Stimulated activated CD4-positive, alpha-beta T cell treated with anti-CD3 and anti-CD28 coated beads, Interleukin-12 subunit alpha, Interleukin-12 subunit beta, amount 100 ng/mL, for 48 hours (primary cell): ENCODE measurements around the gene CYP2A13.
"Not testable (repeated sequence)": the region's sequence is repeated elsewhere in the genome, so short reads cannot be mapped to it uniquely, and the experiment has no call there.

Experiments
- DNase-seq, 3 donors: peaks; one replicate each; pipeline ENCODE4 v3.0.0-alpha.2; 2020; ENCODE audit warnings: low read depth in 2 of 3, low spot score in 1 of 3

Gene CYP2A13

DNA sequence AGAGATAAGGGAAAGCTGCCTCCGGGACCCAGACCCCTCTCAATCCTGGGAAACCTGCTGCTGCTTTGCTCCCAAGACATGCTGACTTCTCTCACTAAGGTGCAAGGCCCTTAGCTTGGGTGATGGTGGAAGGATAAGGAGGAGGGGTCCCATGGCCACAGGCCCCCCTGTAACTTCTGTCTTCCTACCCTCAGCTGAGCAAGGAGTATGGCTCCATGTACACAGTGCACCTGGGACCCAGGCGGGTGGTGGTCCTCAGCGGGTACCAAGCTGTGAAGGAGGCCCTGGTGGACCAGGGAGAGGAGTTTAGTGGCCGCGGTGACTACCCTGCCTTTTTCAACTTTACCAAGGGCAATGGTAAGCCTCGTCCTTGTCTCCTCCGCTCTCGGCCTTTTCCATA is 28.0 kb downstream of the CYP2A13 start:
- no peak for DNase-seq

DNA sequence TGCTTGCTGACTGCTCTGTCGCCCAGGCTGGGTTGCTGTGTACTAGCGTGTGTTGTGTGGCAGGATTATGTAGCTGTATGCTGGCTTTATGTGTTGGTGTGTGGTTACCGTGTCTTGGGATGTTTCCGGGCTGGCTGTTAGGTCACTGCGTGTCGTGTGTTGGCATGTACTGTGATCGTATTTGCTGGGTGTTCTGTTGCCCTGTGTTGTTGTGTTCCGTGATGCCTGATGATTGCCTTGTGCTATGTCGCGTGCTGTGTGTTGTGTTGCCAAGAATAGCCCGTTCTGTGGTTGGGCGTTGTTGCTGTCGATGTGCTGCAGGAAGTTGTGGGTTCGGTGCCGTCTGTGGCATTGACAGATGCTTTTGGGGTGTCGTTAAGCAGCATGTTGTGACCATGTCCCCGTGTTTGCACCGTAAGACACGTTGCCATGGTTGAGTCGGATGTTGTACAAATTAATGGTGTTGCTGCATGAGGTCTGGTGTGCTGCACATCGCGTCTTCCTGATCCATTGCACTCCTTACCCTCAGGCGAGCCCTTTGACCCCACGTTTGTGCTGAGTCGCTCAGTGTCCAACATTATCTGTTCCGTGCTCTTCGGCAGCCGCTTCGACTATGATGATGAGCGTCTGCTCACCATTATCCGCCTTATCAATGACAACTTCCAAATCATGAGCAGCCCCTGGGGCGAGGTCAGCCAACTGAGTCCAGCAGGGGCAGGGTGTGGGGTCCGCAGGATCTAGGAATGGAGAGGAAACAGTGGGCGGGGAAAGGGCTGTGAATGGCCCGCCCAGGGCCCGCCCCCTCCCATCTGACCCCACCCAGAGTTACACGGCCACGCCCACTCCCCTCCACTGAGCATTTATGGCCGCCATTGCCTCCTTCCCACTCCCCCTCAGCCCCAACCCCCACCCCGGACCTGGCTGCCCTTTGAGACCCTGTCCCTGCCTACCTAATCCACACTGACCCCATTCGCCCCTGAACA is 33.0 kb downstream of the CYP2A13 start:
- peak in 2 of 3 donors; percentile 6 to 7 for DNase-seq

DNA sequence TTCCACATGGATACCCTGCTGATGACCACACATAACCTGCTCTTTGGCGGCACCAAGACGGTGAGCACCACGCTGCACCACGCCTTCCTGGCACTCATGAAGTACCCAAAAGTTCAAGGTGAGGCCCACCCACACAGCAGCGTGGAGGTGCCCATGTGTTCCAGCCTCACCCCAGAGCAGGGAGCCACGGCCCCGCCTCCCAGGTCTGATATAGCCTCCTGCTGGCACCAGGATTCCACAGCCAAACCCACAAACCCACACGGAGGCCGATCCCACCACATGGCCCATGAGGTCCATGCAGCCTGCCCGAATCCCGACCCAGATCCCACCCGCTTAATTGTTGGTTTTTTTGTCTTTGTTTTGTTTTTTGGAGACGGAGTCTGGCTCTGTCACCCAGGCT is 34.6 kb downstream of the CYP2A13 start:
- DNase-seq, result not testable (repeated sequence)

GRCh38 chr19:41123716-41124294 is 35.6 kb downstream of the CYP2A13 start:
- DNase-seq, result no peak

GRCh38 chr19:41126765-41127203 is 38.5 kb downstream of the CYP2A13 start:
- peak in 2 of 3 donors; percentile 32 to 34 for DNase-seq

GRCh38 chr19:41127362-41127761 is 39.1 kb downstream of the CYP2A13 start:
- DNase-seq, result not testable (repeated sequence)

- DNase-seq, result peak; percentile 32 to 89 (median 63)
Measured at GRCh38 chr19:41127801-41128300, 39.6 kb downstream of the CYP2A13 start.

DNA sequence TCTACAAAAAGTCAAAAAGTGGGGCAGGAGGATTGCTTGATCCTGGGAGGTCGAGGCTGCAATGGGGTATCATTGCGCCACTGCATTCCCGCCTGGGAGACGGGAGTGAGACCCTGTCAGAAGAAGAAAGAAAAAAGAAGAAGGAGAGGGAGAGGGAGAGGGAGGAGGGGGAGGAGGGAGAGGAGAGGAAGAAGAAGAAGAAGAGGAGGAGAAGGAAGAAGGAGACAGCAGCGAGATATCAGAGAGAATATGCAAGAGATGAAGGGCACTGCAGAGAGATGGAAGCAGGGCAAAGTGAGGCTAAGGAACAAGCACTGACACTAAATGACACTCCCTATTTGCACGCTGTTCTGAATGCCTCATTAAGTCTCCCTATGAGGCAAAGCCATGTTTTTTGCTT is 40.4 kb downstream of the CYP2A13 start:
- no peak for DNase-seq

GRCh38 chr19:41131186-41131585 is 42.9 kb downstream of the CYP2A13 start:
- DNase-seq, result no peak

DNA sequence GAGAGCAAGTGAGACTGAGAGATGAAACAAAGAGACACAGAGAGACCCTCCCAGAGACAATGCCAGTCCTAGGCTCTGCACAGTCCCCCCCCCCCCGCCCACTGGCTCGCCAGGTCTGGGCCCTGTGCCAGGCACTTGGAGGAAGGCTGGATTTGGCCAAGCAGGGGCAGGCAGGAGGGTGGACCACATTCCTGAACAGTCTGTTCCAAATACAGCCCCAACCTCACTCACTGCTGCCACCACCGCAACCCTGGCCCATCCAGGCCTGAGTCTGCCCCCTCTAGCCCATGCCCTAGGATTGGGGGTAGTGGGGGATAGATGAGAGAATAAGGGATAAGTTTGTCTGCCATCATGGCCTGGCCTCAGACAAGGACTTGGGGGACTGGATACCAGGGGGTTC is 45.0 kb downstream of the CYP2A13 start:
- DNase-seq, result no peak

GRCh38 chr19:41134616-41135015 is 46.4 kb downstream of the CYP2A13 start:
- no peak for DNase-seq

GRCh38 chr19:41135390-41136384 is 47.4 kb downstream of the CYP2A13 start:
- DNase-seq, result peak; percentile 13 to 33 (median 28)

- DNase-seq, result no peak
Measured at GRCh38 chr19:41136636-41137455, 48.6 kb downstream of the CYP2A13 start.

DNA sequence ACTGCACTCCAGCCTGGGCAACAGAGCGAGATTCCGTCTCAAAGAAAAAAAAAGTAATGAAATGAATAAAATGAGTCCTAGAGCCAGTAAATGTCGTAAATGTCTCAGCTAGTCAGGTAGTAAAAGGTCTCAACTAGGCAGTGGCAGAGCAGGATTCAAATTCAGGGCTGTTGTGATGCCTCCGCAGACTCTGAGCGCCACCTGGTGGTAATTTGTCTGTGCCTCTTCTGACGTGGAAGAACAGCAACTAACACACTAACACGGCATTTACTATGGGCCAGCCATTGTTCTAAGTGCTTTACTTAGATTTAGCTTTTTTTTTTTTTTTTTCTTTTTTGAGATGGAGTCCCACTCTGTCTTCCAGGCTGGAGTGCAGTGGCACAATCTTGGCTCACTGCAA is 56.2 kb downstream of the CYP2A13 start:
- peak; percentile 78 to 89 (median 84) for DNase-seq
